Activated CD4-positive, alpha-beta T cell treated with anti-CD3 and anti-CD28 coated beads, Interleukin-2, amount 50 U/mL, for 4 hours (primary cell): ENCODE results near the gene HNRNPU.

Experiments
- DNase-seq, 2 experiments: peaks; one replicate each; pipeline ENCODE4 v3.0.0-alpha.2; 2020

The HNRNPU gene

GRCh38 chr1:244864253-244865027, at the start of gene HNRNPU:
TSS of gene HNRNPU (minus strand) at chr1:244864543. CDS start at chr1:244864307, 236 bp downstream.
- DNase-seq, result peak; percentile 92

- no peak for DNase-seq
Observed at GRCh38 chr1:244913806-244914205, 49.5 kb upstream of the HNRNPU start.

GRCh38 chr1:244904119-244904518, 39.8 kb upstream of the HNRNPU start:
- no peak for DNase-seq

GRCh38 chr1:244901400-244902015, 37.2 kb upstream of the HNRNPU start:
- no peak for DNase-seq

GRCh38 chr1:244897476-244898254, 33.3 kb upstream of the HNRNPU start:
- no peak for DNase-seq

- no peak for DNase-seq
Observed at GRCh38 chr1:244896550-244896949, 32.2 kb upstream of the HNRNPU start.

GRCh38 chr1:244893836-244894235, 29.5 kb upstream of the HNRNPU start:
- DNase-seq, result no peak

- DNase-seq, result no peak
Observed at GRCh38 chr1:244887281-244887680, 22.9 kb upstream of the HNRNPU start.

- no peak for DNase-seq
Observed at GRCh38 chr1:244881552-244882280, 17.4 kb upstream of the HNRNPU start.

- DNase-seq, result no peak
Observed at GRCh38 chr1:244878681-244879080, 14.3 kb upstream of the HNRNPU start.

- DNase-seq, result no peak
Observed at GRCh38 chr1:244876228-244876910, 12.0 kb upstream of the HNRNPU start.

- DNase-seq, result no peak
Observed at GRCh38 chr1:244874974-244875579, 10.7 kb upstream of the HNRNPU start.

- no peak for DNase-seq
Observed at GRCh38 chr1:244869950-244870349, 5.6 kb upstream of the HNRNPU start.

GRCh38 chr1:244869364-244869827, 5.1 kb upstream of the HNRNPU start:
- DNase-seq, result no peak

GRCh38 chr1:244868484-244869363, 4.4 kb upstream of the HNRNPU start:
- no peak for DNase-seq

- no peak for DNase-seq
Observed at GRCh38 chr1:244866355-244866754, 2.0 kb upstream of the HNRNPU start.

- DNase-seq, result no peak
Observed at GRCh38 chr1:244865820-244866219, 1.5 kb upstream of the HNRNPU start.

GRCh38 chr1:244865028-244865371, 657 bp upstream of the HNRNPU start:
- DNase-seq, result peak; percentile 12

- DNase-seq, result peak; percentile 30 to 35
Observed at GRCh38 chr1:244863491-244864252, 671 bp downstream of the HNRNPU start.
